ENCODE measurements around the gene SEC14L5. TPM values are rescaled to one million over a fixed set of nuclear protein-coding genes. Genes with fewer than 3 reads are reported as not detected.

SEC14L5 gene
- total RNA-seq, 1 experiment from 2014 or later: 0.27 TPM

DNA sequence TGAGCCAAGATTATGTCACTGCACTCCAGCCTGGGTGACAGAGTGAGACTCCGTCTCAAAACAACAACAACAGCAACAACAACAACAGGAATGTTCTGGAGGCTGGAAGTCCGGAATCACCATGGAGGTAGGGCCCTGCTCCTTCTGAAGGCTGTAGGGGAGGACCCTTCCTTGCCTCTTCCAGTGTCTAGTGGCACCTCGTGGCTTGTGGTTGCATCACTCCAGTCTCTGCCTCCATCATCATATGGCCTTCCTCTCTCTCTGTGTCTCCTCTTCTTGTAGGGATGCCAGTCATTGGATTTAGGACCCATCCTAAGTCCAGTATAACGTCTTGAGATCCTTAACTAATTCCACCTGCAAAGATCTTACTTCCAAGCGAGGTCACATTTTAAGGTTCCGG, 61.6 kb downstream of the SEC14L5 start:
- POLR2A ChIA-PET: no interaction called here
- intact Hi-C loops (cut with micrococcal nuclease): loop anchor here (10.0 kb wide), 1 partner anchor 305 kb away; no protein-coding TSS in a partner anchor

DNA sequence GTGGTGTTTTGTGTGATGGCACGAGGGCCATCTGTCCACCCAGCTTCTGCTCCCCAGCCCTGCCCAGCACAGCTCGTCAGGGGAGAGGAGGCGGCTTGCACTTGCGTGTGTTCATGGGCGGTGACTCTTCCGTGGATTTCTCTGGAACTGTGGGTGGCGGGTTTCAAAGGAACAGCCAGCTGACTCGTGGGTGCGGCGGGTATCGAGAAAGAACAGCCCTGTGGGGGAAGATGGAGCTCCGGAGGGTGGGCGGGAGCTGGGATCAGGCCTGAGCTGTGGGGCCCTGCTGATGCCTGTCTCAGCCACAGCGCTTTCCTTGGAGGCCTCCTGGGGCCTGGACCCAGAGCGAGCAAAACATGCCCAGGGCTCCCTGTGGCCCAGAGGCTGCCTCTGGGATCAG, 62.4 kb downstream of the SEC14L5 start:
- ChIA-PET CTCF (no interaction called here), POLR2A (no interaction called here), RAD21 (ENCODE audit: low non-redundant PET in 1 of 2, low total read pairs in 2 of 2, uncharacterized antibody in 2 of 2, unreplicated experiment in 2 of 2) (interaction anchor here in 1 of 2 experiments (0.7 kb wide), 1 partner anchor 62 kb away, joined by 3 read pairs; the partner anchor contains the start of gene SEC14L5)
- Histone ChIP-seq H3K27ac (ENCODE audit: low read depth, low read length) (no peak overlapping the region), H3K4me3 (replicated peaks in 1 of 2; ENCODE audit: low read depth in 1 of 2, low read length in 2 of 2) (no peak overlapping the region), H4K20me1 (ENCODE audit: insufficient read depth) (no peaks in the 10 kb centered on the region), H3K79me2 (ENCODE audit: insufficient read depth, low read length) (no peaks in the 10 kb centered on the region), H3K4me2 (ENCODE audit: low read length) (no peak overlapping the region), H3K4me1 (ENCODE audit: control insufficient read depth in 1 of 2, insufficient read depth in 2 of 2, low read length in 2 of 2) (no peaks in the 10 kb centered on the region), H3K9me2 (ENCODE audit: insufficient read depth) (no peaks in the 10 kb centered on the region), H3K36me3 (ENCODE audit: control insufficient read depth in 1 of 2, insufficient read depth in 2 of 2, low read length in 2 of 2) (no peaks in the 10 kb centered on the region), H3K9ac (ENCODE audit: low read length) (no peak overlapping the region), H2AFZ (ENCODE audit: low read depth, low read length, poor library complexity, severe bottlenecking) (no peak overlapping the region), H3K27me3 (ENCODE audit: insufficient read depth, low read length) (no peaks in the 10 kb centered on the region), H3K9me3 (ENCODE audit: control insufficient read depth in 1 of 2, insufficient read depth in 1 of 2, low read depth in 1 of 2, low read length in 2 of 2) (no peaks in the 10 kb centered on the region)
- ATAC-seq (no peak), DNase-seq (ENCODE audit: low read depth, low spot score) (no peak)
- intact Hi-C loops (cut with micrococcal nuclease): loop anchor here (10.0 kb wide), 1 partner anchor 306 kb away; no protein-coding TSS in a partner anchor
- BruUV-seq (replicated peaks): no TSS peak
- TF ChIP-seq YY1 (IDR thresholded peaks at IDR 0.05; ENCODE audit: extremely low read depth, insufficient replicate concordance, low read depth, low read length): no peak
- TF ChIP-seq ZFX (IDR thresholded peaks at IDR 0.05): no peak
- TF ChIP-seq SIN3A (IDR thresholded peaks at IDR 0.05; ENCODE audit: low read depth): no peak
- TF ChIP-seq ZNF274 (IDR thresholded peaks at IDR 0.05; ENCODE audit: low read depth, low read length): no peak
- TF ChIP-seq, protein P1, sequence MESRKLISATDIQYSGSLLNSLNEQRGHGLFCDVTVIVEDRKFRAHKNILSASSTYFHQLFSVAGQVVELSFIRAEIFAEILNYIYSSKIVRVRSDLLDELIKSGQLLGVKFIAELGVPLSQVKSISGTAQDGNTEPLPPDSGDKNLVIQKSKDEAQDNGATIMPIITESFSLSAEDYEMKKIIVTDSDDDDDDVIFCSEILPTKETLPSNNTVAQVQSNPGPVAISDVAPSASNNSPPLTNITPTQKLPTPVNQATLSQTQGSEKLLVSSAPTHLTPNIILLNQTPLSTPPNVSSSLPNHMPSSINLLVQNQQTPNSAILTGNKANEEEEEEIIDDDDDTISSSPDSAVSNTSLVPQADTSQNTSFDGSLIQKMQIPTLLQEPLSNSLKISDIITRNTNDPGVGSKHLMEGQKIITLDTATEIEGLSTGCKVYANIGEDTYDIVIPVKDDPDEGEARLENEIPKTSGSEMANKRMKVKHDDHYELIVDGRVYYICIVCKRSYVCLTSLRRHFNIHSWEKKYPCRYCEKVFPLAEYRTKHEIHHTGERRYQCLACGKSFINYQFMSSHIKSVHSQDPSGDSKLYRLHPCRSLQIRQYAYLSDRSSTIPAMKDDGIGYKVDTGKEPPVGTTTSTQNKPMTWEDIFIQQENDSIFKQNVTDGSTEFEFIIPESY (IDR thresholded peaks at IDR 0.05; ENCODE audit: extremely low read depth, insufficient replicate concordance, low read length): no peak
- TF ChIP-seq, protein P2, sequence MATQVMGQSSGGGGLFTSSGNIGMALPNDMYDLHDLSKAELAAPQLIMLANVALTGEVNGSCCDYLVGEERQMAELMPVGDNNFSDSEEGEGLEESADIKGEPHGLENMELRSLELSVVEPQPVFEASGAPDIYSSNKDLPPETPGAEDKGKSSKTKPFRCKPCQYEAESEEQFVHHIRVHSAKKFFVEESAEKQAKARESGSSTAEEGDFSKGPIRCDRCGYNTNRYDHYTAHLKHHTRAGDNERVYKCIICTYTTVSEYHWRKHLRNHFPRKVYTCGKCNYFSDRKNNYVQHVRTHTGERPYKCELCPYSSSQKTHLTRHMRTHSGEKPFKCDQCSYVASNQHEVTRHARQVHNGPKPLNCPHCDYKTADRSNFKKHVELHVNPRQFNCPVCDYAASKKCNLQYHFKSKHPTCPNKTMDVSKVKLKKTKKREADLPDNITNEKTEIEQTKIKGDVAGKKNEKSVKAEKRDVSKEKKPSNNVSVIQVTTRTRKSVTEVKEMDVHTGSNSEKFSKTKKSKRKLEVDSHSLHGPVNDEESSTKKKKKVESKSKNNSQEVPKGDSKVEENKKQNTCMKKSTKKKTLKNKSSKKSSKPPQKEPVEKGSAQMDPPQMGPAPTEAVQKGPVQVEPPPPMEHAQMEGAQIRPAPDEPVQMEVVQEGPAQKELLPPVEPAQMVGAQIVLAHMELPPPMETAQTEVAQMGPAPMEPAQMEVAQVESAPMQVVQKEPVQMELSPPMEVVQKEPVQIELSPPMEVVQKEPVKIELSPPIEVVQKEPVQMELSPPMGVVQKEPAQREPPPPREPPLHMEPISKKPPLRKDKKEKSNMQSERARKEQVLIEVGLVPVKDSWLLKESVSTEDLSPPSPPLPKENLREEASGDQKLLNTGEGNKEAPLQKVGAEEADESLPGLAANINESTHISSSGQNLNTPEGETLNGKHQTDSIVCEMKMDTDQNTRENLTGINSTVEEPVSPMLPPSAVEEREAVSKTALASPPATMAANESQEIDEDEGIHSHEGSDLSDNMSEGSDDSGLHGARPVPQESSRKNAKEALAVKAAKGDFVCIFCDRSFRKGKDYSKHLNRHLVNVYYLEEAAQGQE (IDR thresholded peaks at IDR 0.05; ENCODE audit: low read depth): no peak
- TF ChIP-seq, protein P3, sequence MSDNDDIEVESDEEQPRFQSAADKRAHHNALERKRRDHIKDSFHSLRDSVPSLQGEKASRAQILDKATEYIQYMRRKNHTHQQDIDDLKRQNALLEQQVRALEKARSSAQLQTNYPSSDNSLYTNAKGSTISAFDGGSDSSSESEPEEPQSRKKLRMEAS (IDR thresholded peaks at IDR 0.05): no peak
- TF ChIP-seq CEBPB (IDR thresholded peaks at IDR 0.05; ENCODE audit: low read depth): no peak
- TF ChIP-seq, protein P4, sequence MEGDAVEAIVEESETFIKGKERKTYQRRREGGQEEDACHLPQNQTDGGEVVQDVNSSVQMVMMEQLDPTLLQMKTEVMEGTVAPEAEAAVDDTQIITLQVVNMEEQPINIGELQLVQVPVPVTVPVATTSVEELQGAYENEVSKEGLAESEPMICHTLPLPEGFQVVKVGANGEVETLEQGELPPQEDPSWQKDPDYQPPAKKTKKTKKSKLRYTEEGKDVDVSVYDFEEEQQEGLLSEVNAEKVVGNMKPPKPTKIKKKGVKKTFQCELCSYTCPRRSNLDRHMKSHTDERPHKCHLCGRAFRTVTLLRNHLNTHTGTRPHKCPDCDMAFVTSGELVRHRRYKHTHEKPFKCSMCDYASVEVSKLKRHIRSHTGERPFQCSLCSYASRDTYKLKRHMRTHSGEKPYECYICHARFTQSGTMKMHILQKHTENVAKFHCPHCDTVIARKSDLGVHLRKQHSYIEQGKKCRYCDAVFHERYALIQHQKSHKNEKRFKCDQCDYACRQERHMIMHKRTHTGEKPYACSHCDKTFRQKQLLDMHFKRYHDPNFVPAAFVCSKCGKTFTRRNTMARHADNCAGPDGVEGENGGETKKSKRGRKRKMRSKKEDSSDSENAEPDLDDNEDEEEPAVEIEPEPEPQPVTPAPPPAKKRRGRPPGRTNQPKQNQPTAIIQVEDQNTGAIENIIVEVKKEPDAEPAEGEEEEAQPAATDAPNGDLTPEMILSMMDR (IDR thresholded peaks at IDR 0.05 in 2 of 3, conservative IDR thresholded peaks at IDR 0.05 in 1 of 3; ENCODE audit: borderline replicate concordance in 1 of 3, insufficient read depth in 1 of 3, low read depth in 2 of 3, low read length in 2 of 3): no peak
- TF ChIP-seq SRF (IDR thresholded peaks at IDR 0.05; ENCODE audit: low read depth): no peak

More for the DNA sequence above, 61.6 kb downstream of the SEC14L5 start:
- CTCF ChIA-PET: interaction anchor here (0.6 kb wide), 1 partner anchor 13 kb away, joined by 3 read pairs; no protein-coding TSS in a partner anchor
- no peak for TF ChIP-seq TCF7L2 (IDR thresholded peaks at IDR 0.05; ENCODE audit: borderline replicate concordance, extremely low read depth, insufficient read depth, insufficient read length)
- TF ChIP-seq SP1 (IDR thresholded peaks at IDR 0.05; ENCODE audit: low read depth): no peak
- no peaks in the 10 kb centered on the region for H4K20me1 ChIP-seq (ENCODE audit: insufficient read depth)
- DNase-seq (ENCODE audit: low read depth, low spot score): no peak
- no peaks in the 10 kb centered on the region for H3K4me1 ChIP-seq (ENCODE audit: control insufficient read depth in 1 of 2, insufficient read depth in 2 of 2, low read length in 2 of 2)
- BruUV-seq (replicated peaks): no TSS peak
- no peak overlapping the region for H3K9ac ChIP-seq (ENCODE audit: low read length)
- no peak overlapping the region for H2AFZ ChIP-seq (ENCODE audit: low read depth, low read length, poor library complexity, severe bottlenecking)
- H3K4me3 ChIP-seq (replicated peaks in 1 of 2; ENCODE audit: low read depth in 1 of 2, low read length in 2 of 2): no peak overlapping the region
- H3K4me2 ChIP-seq (ENCODE audit: low read length): no peak overlapping the region
- no peaks in the 10 kb centered on the region for H3K9me2 ChIP-seq (ENCODE audit: insufficient read depth)
- H3K36me3 ChIP-seq (ENCODE audit: control insufficient read depth in 1 of 2, insufficient read depth in 2 of 2, low read length in 2 of 2): no peaks in the 10 kb centered on the region
- no peaks in the 10 kb centered on the region for H3K27me3 ChIP-seq (ENCODE audit: insufficient read depth, low read length)
- RAD21 ChIA-PET (ENCODE audit: low non-redundant PET in 1 of 2, low total read pairs in 2 of 2, uncharacterized antibody in 2 of 2, unreplicated experiment in 2 of 2): no interaction called here
- no peak for ATAC-seq
- no peaks in the 10 kb centered on the region for H3K9me3 ChIP-seq (ENCODE audit: control insufficient read depth in 1 of 2, insufficient read depth in 1 of 2, low read depth in 1 of 2, low read length in 2 of 2)
- no peaks in the 10 kb centered on the region for H3K79me2 ChIP-seq (ENCODE audit: insufficient read depth, low read length)
- H3K27ac ChIP-seq (ENCODE audit: low read depth, low read length): no peak overlapping the region
